SK-N-SH (cell line): ENCODE data around the gene HOXB8.

Experiments
- CHD2 ChIP-seq: fragments of 150-350 bp; IDR thresholded peaks from 2 replicates; pipeline ENCODE4 v1.6.1; 2018; ENCODE audit warnings: low read length; ENCODE audit not compliant: partially characterized antibody
- CTCF ChIP-seq: fragments of 200-600 bp; sonication (generic); IDR thresholded peaks from 2 replicates; pipeline ENCODE4 v1.6.1; 2017; ENCODE audit warnings: antibody characterized with exemption, mild to moderate bottlenecking, moderate library complexity
- EP300 ChIP-seq, 2 experiments: IDR thresholded peaks; 2 replicates each; pipeline versions ENCODE4 v1.4.0 to v1.6.1; 2012; ENCODE audit warnings: borderline replicate concordance in 1 of 2, low read depth in 1 of 2, low read length in 1 of 2
- EZH2phosphoT487 ChIP-seq: fragments of 200-600 bp; sonication (generic); IDR thresholded peaks from 2 replicates; pipeline ENCODE4 v1.6.1; 2017; ENCODE audit warnings: low read depth, mixed run types, mild to moderate bottlenecking, antibody characterized with exemption, moderate library complexity, borderline replicate concordance
- GABPA ChIP-seq: IDR thresholded peaks from 2 replicates; pipeline ENCODE4 v1.4.0; 2012; ENCODE audit warnings: low read depth, mild to moderate bottlenecking
- MAX ChIP-seq: IDR thresholded peaks from 2 replicates; pipeline ENCODE4 v1.4.0; 2012; ENCODE audit warnings: low read depth
- POLR2AphosphoS5 ChIP-seq: IDR thresholded peaks from 2 replicates; pipeline ENCODE4 v1.6.1; 2012; ENCODE audit warnings: low read depth, low read length
- RAD21 ChIP-seq: IDR thresholded peaks from 2 replicates; pipeline ENCODE4 v1.6.1; 2012; ENCODE audit warnings: mild to moderate bottlenecking, low read length
- RCOR1 ChIP-seq: fragments of 150-350 bp; IDR thresholded peaks from 2 replicates; pipeline ENCODE4 v1.6.1; 2017; ENCODE audit warnings: antibody characterized with exemption, low read length
- RFX5 ChIP-seq: IDR thresholded peaks from 2 replicates; pipeline ENCODE4 v1.6.1; 2012; ENCODE audit warnings: mild to moderate bottlenecking, improper control_type of control experiment, low read length
- TAF1 ChIP-seq: IDR thresholded peaks from 2 replicates; pipeline ENCODE4 v1.6.1; 2012; ENCODE audit warnings: low read depth, mild to moderate bottlenecking, low read length, moderate library complexity, borderline replicate concordance
- TEAD4 ChIP-seq: IDR thresholded peaks from 2 replicates; pipeline ENCODE4 v1.4.0; 2012; ENCODE audit warnings: mild to moderate bottlenecking, borderline replicate concordance; ENCODE audit not compliant: insufficient read depth
- YY1 ChIP-seq: IDR thresholded peaks from 2 replicates; pipeline ENCODE4 v1.4.0; 2012; ENCODE audit warnings: low read depth, mild to moderate bottlenecking

GRCh38 chr17:48605409-48605919 lies 9.6 kb downstream of the HOXB8 start:
- TF ChIP-seq MAX (no peak), CHD2 (no peak), RAD21 (no peak), TAF1 (no peak), YY1 (no peak), EZH2phosphoT487 (no peak), CTCF (no peak), RCOR1 (no peak), RFX5 (no peak), POLR2AphosphoS5 (no peak), GABPA (no peak), TEAD4 (no peak), EP300 (IDR thresholded peaks at IDR 0.05; ENCODE audit: borderline replicate concordance in 1 of 2, low read depth in 1 of 2, low read length in 1 of 2) (no peak)
